Ammon's horn (tissue), 1 donor: ENCODE data around the gene FBXO22.
"Not testable (repeated sequence)": the region's sequence is repeated elsewhere in the genome, so short reads cannot be mapped to it uniquely, and the experiment has no call there.

Source experiments
- DNase-seq: peaks from one replicate; pipeline ENCODE4 v3.0.0-alpha.2; 2016; ENCODE audit warnings: low spot score

FBXO22 gene

GRCh38 chr15:75981149-75981815 is 77.6 kb downstream of the FBXO22 start:
- DNase-seq, result no peak

GRCh38 chr15:75982468-75982867 is 78.8 kb downstream of the FBXO22 start:
- DNase-seq, result no peak

- not testable (repeated sequence) for DNase-seq
These were observed 81.0 kb downstream of the FBXO22 start for GRCh38 chr15:75984706-75985105.

GRCh38 chr15:75985971-75986370 is 82.3 kb downstream of the FBXO22 start:
- no peak for DNase-seq

GRCh38 chr15:75989045-75989444 is 85.4 kb downstream of the FBXO22 start:
- DNase-seq, result no peak

GRCh38 chr15:75989875-75990274 is 86.2 kb downstream of the FBXO22 start:
- no peak for DNase-seq
